Measurements from ENCODE around the gene TRIM65.
"Not testable (repeated sequence)": the region's sequence is repeated elsewhere in the genome, so short reads cannot be mapped to it uniquely, and the experiment has no call there.

TRIM65 gene

GRCh38 chr17:75855310-75856061, 41.3 kb downstream of the TRIM65 start, which contains the start of gene WBP2:
Gene WBP2, minus strand, starts transcription at chr17:75855335. Its CDS starts 38 bp downstream, at chr17:75855297.
- H3K4me1 Mint-ChIP-seq: peaks cover 31% of the 10 kb centered on the region
- H3K9me3 Mint-ChIP-seq: no peaks in the 10 kb centered on the region
- no peak within 1 kb of the TSS for H3K4me3 Mint-ChIP-seq
- H3K27me3 Mint-ChIP-seq: no peaks in the 10 kb centered on the region
- H3K27ac Mint-ChIP-seq: peak within 1 kb of the TSS; percentile 90
- no peaks in the 10 kb centered on the region for H3K36me3 Mint-ChIP-seq

- Mint-ChIP-seq H3K4me3 (no peak overlapping the region), H3K36me3 (no peaks in the 10 kb centered on the region), H3K4me1 (peaks cover 31% of the 10 kb centered on the region), H3K27ac (no peak overlapping the region), H3K27me3 (no peaks in the 10 kb centered on the region), H3K9me3 (no peaks in the 10 kb centered on the region)
Measured at GRCh38 chr17:75854881-75855309, 41.9 kb downstream of the TRIM65 start.

- Mint-ChIP-seq H3K9me3 (no peaks in the 10 kb centered on the region), H3K4me1 (peaks cover 31% of the 10 kb centered on the region), H3K4me3 (no peak overlapping the region), H3K36me3 (no peaks in the 10 kb centered on the region), H3K27me3 (no peaks in the 10 kb centered on the region), H3K27ac (no peak overlapping the region)
Measured at GRCh38 chr17:75854101-75854748, 42.5 kb downstream of the TRIM65 start.

GRCh38 chr17:75853433-75853832, 43.3 kb downstream of the TRIM65 start:
- peak overlapping the region; percentile 35 for H3K27ac Mint-ChIP-seq
- H3K4me3 Mint-ChIP-seq: peak overlapping the region; percentile 51
- no peaks in the 10 kb centered on the region for H3K36me3 Mint-ChIP-seq
- peaks cover 28% of the 10 kb centered on the region for H3K4me1 Mint-ChIP-seq
- no peaks in the 10 kb centered on the region for H3K9me3 Mint-ChIP-seq
- H3K27me3 Mint-ChIP-seq: no peaks in the 10 kb centered on the region

GRCh38 chr17:75851693-75851991, 45.1 kb downstream of the TRIM65 start:
- not testable (repeated sequence) for H3K36me3 Mint-ChIP-seq, H3K4me3 Mint-ChIP-seq, H3K9me3 Mint-ChIP-seq, H3K27ac Mint-ChIP-seq, H3K27me3 Mint-ChIP-seq
- H3K4me1 Mint-ChIP-seq: peaks cover 30% of the 10 kb centered on the region

- H3K4me3 Mint-ChIP-seq: no peak overlapping the region
- H3K4me1 Mint-ChIP-seq: peaks cover 24% of the 10 kb centered on the region
- peaks cover 1% of the 10 kb centered on the region for H3K36me3 Mint-ChIP-seq
- no peaks in the 10 kb centered on the region for H3K9me3 Mint-ChIP-seq
- H3K27me3 Mint-ChIP-seq: no peaks in the 10 kb centered on the region
- no peak overlapping the region for H3K27ac Mint-ChIP-seq
Measured at GRCh38 chr17:75850928-75851692, 45.6 kb downstream of the TRIM65 start.

- H3K4me1 Mint-ChIP-seq: peaks cover 35% of the 10 kb centered on the region
- H3K4me3 Mint-ChIP-seq: no peak overlapping the region
- no peaks in the 10 kb centered on the region for H3K27me3 Mint-ChIP-seq
- H3K9me3 Mint-ChIP-seq: no peaks in the 10 kb centered on the region
- no peak overlapping the region for H3K27ac Mint-ChIP-seq
- peaks cover 1% of the 10 kb centered on the region for H3K36me3 Mint-ChIP-seq
Measured at GRCh38 chr17:75849724-75850123, 47.0 kb downstream of the TRIM65 start.

- no peaks in the 10 kb centered on the region for H3K9me3 Mint-ChIP-seq
- no peaks in the 10 kb centered on the region for H3K27me3 Mint-ChIP-seq
- peaks cover 1% of the 10 kb centered on the region for H3K36me3 Mint-ChIP-seq
- H3K4me1 Mint-ChIP-seq: peaks cover 31% of the 10 kb centered on the region
- no peak overlapping the region for H3K27ac Mint-ChIP-seq
- H3K4me3 Mint-ChIP-seq: no peak overlapping the region
Measured at GRCh38 chr17:75849279-75849646, 47.5 kb downstream of the TRIM65 start.

- no peaks in the 10 kb centered on the region for H3K27me3 Mint-ChIP-seq
Measured at GRCh38 chr17:75848523-75849278, 48.0 kb downstream of the TRIM65 start.

GRCh38 chr17:75847614-75848522, 48.9 kb downstream of the TRIM65 start:
- H3K4me1 Mint-ChIP-seq: peaks cover 25% of the 10 kb centered on the region
- H3K4me3 Mint-ChIP-seq: no peak overlapping the region
- H3K36me3 Mint-ChIP-seq: peaks cover 1% of the 10 kb centered on the region
- no peaks in the 10 kb centered on the region for H3K27me3 Mint-ChIP-seq
- H3K9me3 Mint-ChIP-seq: no peaks in the 10 kb centered on the region
- H3K27ac Mint-ChIP-seq: peak overlapping the region; percentile 51

More at GRCh38 chr17:75848523-75849278, 48.0 kb downstream of the TRIM65 start:
- Mint-ChIP-seq H3K4me3 (no peak overlapping the region), H3K27ac (peak overlapping the region; percentile 51), H3K36me3 (peaks cover 1% of the 10 kb centered on the region), H3K9me3 (no peaks in the 10 kb centered on the region), H3K4me1 (peaks cover 31% of the 10 kb centered on the region)

- Mint-ChIP-seq H3K27me3 (no peaks in the 10 kb centered on the region), H3K27ac (no peak overlapping the region), H3K36me3 (peaks cover 1% of the 10 kb centered on the region), H3K4me3 (no peak overlapping the region), H3K9me3 (no peaks in the 10 kb centered on the region), H3K4me1 (peaks cover 25% of the 10 kb centered on the region)
Measured at GRCh38 chr17:75846692-75847613, 49.8 kb downstream of the TRIM65 start.

- peaks cover 26% of the 10 kb centered on the region for H3K4me1 Mint-ChIP-seq
- H3K27me3 Mint-ChIP-seq: no peaks in the 10 kb centered on the region
- no peaks in the 10 kb centered on the region for H3K9me3 Mint-ChIP-seq
- H3K27ac Mint-ChIP-seq: peak overlapping the region; percentile 43
- H3K36me3 Mint-ChIP-seq: peaks cover 1% of the 10 kb centered on the region
- no peak overlapping the region for H3K4me3 Mint-ChIP-seq
Measured at GRCh38 chr17:75845933-75846691, 50.6 kb downstream of the TRIM65 start.

- Mint-ChIP-seq H3K36me3 (peaks cover 1% of the 10 kb centered on the region), H3K4me1 (peaks cover 26% of the 10 kb centered on the region), H3K9me3 (no peaks in the 10 kb centered on the region), H3K27ac (peak overlapping the region; percentile 35), H3K4me3 (peak overlapping the region; percentile 49), H3K27me3 (no peaks in the 10 kb centered on the region)
Measured at GRCh38 chr17:75845058-75845711, 51.6 kb downstream of the TRIM65 start.
